ENCODE data around the gene KCNK3. TPM values are rescaled to one million over a fixed set of nuclear protein-coding genes. Genes with fewer than 3 reads are reported as not detected.

The KCNK3 gene
- total RNA-seq, 2 experiments from 2014 or later = not detected

DNA sequence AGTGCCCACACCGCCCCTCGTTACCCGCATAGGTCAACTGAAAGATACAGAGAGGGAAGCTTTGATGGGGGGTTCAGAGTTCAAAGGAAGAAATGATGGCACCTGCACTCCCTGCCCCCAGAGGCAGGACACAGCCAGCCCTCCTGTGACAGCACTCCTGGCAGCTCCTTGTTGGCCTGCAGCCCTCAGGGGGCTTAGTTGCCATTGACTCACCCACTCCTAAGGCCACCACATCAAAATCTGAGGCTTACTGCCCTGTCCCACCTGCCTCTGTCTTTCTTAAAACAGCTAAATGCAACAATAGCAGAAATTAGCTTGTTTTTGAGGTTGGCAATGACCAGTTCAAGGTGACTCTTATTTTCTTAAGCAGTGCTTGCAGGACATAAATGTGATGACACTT lies 39.9 kb downstream of the KCNK3 start:
- no peak overlapping the region for H3K27ac Mint-ChIP-seq
- DNase-seq (no peak), ATAC-seq (no peak)
- CTCF ChIA-PET = interaction anchor here (0.7 to 4.5 kb wide), 2 partner anchors 13 to 25 kb away, joined by 3 to 20 read pairs; no protein-coding TSS in a partner anchor
- no peaks in the 10 kb centered on the region for H3K36me3 Mint-ChIP-seq (ENCODE audit: low read depth)
- no peaks in the 10 kb centered on the region for H3K9me3 Mint-ChIP-seq
- no peak overlapping the region for H3K4me3 Mint-ChIP-seq
- POLR2A ChIA-PET = no interaction called here
- intact Hi-C loops (cut with micrococcal nuclease) = no loop called here
- H3K27me3 Mint-ChIP-seq = peaks cover 9% of the 10 kb centered on the region
- TF ChIP-seq CTCF (IDR thresholded peaks at IDR 0.05) = no peak
- no peaks in the 10 kb centered on the region for H3K4me1 Mint-ChIP-seq (ENCODE audit: low read depth)

GRCh38 chr2:26733413-26733812 lies 40.9 kb downstream of the KCNK3 start:
- ChIA-PET POLR2A (no interaction called here), CTCF (interaction anchor here (0.8 to 4.5 kb wide), 2 partner anchors 12 to 126 kb away, joined by 3 to 20 read pairs; no protein-coding TSS in a partner anchor)
- ATAC-seq (no peak), DNase-seq (no peak)
- peaks cover 4% of the 10 kb centered on the region for H3K27me3 Mint-ChIP-seq
- no peaks in the 10 kb centered on the region for H3K9me3 Mint-ChIP-seq
- no peaks in the 10 kb centered on the region for H3K36me3 Mint-ChIP-seq (ENCODE audit: low read depth)
- intact Hi-C loops (cut with micrococcal nuclease) = no loop called here
- no peak overlapping the region for H3K4me3 Mint-ChIP-seq
- no peak for TF ChIP-seq CTCF (IDR thresholded peaks at IDR 0.05)
- no peaks in the 10 kb centered on the region for H3K4me1 Mint-ChIP-seq (ENCODE audit: low read depth)
- H3K27ac Mint-ChIP-seq = no peak overlapping the region

DNA sequence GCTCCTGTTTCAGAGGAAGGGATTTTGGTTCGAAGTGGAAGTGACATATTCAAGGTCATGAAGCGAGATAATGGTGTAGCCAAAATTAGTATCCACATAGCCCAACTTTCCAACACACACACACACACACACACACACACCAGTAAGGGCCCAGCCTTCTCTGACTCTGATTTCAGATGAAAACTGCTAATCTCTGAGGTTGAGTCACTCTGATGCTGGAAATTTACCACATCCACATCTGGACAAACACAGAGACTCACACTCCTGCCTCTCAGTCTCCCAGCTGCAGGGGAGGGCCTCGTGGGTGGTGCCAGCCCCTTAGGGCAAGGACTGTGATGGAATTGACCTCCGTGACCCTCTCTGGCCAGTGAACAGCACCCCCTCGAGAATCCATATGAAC lies 42.6 kb downstream of the KCNK3 start:
- Mint-ChIP-seq H3K9me3 (no peaks in the 10 kb centered on the region), H3K27me3 (peaks cover 2% of the 10 kb centered on the region), H3K36me3 (ENCODE audit: low read depth) (no peaks in the 10 kb centered on the region), H3K4me1 (ENCODE audit: low read depth) (no peaks in the 10 kb centered on the region), H3K27ac (no peak overlapping the region), H3K4me3 (no peak overlapping the region)
- ATAC-seq = no peak
- ChIA-PET CTCF (interaction anchor here (1.1 to 4.5 kb wide), 2 partner anchors 10 to 12 kb away, joined by 3 to 20 read pairs; no protein-coding TSS in a partner anchor), POLR2A (interaction anchor here (0.5 kb wide), 1 partner anchor 56 kb away, joined by 3 read pairs; no protein-coding TSS in a partner anchor)
- intact Hi-C loops (cut with micrococcal nuclease) = no loop called here
- TF ChIP-seq CTCF (IDR thresholded peaks at IDR 0.05) = no peak
- no peak for DNase-seq

GRCh38 chr2:26735883-26736588 lies 43.5 kb downstream of the KCNK3 start:
- Mint-ChIP-seq H3K27me3 (peaks cover under 1% of the 10 kb centered on the region), H3K9me3 (no peaks in the 10 kb centered on the region), H3K27ac (no peak overlapping the region), H3K4me1 (ENCODE audit: low read depth) (peaks cover 3% of the 10 kb centered on the region), H3K4me3 (no peak overlapping the region), H3K36me3 (ENCODE audit: low read depth) (no peaks in the 10 kb centered on the region)
- no peak for DNase-seq
- no peak for ATAC-seq
- CTCF ChIA-PET = interaction anchor here (2.1 kb wide), 1 partner anchor 10 kb away, joined by 9 read pairs; no protein-coding TSS in a partner anchor
- TF ChIP-seq CTCF (IDR thresholded peaks at IDR 0.05) = no peak
- intact Hi-C loops (cut with micrococcal nuclease) = no loop called here
- POLR2A ChIA-PET = no interaction called here

DNA sequence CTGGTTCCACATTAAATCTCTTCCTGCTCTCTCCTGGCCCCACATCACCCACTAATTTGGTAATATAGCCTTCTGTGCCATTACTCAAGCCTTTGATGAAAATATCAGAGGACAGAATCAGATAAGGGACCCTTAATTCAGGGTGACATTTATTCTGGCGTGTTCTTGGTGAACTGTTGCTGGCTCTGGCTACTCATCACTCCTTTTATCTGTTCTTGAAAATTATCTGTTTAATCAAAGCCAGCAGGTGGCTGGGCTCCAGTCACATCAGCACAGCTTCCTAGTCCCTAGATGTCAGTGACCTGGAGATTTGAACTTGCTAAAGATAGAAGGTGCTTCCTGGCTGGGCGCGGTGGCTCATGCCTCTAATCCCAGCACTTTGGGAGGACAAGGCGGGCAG lies 44.7 kb downstream of the KCNK3 start:
- H3K27ac Mint-ChIP-seq = no peak overlapping the region
- CTCF ChIA-PET = interaction anchor here (1.3 to 2.1 kb wide), 2 partner anchors 9 to 132 kb away, joined by 4 to 9 read pairs; no protein-coding TSS in a partner anchor
- H3K36me3 Mint-ChIP-seq (ENCODE audit: low read depth) = no peaks in the 10 kb centered on the region
- H3K27me3 Mint-ChIP-seq = no peaks in the 10 kb centered on the region
- DNase-seq = no peak
- ATAC-seq = no peak
- no peak overlapping the region for H3K4me3 Mint-ChIP-seq
- no peaks in the 10 kb centered on the region for H3K9me3 Mint-ChIP-seq
- intact Hi-C loops (cut with micrococcal nuclease) = no loop called here
- no peak for TF ChIP-seq CTCF (IDR thresholded peaks at IDR 0.05)
- POLR2A ChIA-PET = no interaction called here
- peaks cover 4% of the 10 kb centered on the region for H3K4me1 Mint-ChIP-seq (ENCODE audit: low read depth)
